Vagina (tissue), 2 donors: ENCODE measurements around the gene SNED1.

Experiments used
- POLR2A ChIP-seq, 2 donors: fragments of 450-650 bp; IDR thresholded peaks; one replicate each; pipeline ENCODE4 v1.6.1; 2017; ENCODE audit warnings: antibody characterized with exemption in 2 of 2, mild to moderate bottlenecking in 2 of 2, moderate library complexity in 2 of 2
- POLR2AphosphoS5 ChIP-seq, 2 donors: sonication (generic); formaldehyde crosslinking; IDR thresholded peaks; one replicate each; pipeline ENCODE4 v1.9.0; 2017; ENCODE audit warnings: antibody characterized with exemption in 2 of 2, mild to moderate bottlenecking in 2 of 2, low read depth in 1 of 2; ENCODE audit not compliant: insufficient read depth in 1 of 2

DNA sequence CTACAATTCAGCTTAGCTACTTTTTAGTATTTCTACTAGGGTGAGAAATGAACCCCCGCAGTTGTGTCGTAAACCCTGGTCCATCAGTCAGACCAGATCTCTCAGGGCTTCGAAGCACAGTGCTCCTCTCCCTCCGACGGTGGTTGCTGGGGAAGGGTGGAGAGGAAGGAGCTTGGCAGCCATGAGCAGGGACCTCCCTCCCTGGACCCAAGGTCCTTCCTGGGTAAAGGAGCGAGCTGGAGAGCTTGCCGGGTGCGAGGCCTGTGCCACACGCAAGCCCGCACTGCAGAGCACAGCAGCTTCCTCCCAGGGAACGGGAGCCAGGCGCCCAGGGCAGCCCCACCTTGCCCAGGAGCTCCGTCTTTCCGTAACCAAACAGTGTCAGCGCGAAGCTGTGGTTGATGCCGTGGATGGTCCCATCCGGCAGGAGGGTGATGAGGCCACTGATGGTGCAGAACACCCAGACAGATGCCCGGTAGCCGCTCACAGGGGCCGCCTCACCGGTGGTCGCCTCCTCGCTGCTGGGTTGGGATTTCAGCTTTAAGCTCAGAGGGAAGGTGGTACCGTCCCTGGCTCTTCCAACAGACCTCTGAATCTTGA lies 138.3 kb downstream of the SNED1 start:
- TF ChIP-seq POLR2A (IDR thresholded peaks at IDR 0.05) (no peak), POLR2AphosphoS5 (IDR thresholded peaks at IDR 0.05; ENCODE audit: insufficient read depth in 1 of 2, low read depth in 1 of 2) (no peak)
